H1 (cell line): ENCODE data around the gene NSL1. TPM values are rescaled to one million over a fixed set of nuclear protein-coding genes. Genes with fewer than 3 reads are reported as not detected.

ENCODE experiments used
- CTCF ChIA-PET: fragments of 300-600 bp; sonication (Branson Sonifier 250); formaldehyde crosslinking; loops from one replicate; lab custom pipeline; 2021; ENCODE audit not compliant: partially characterized antibody; lab: Charles Lee
- POLR2A ChIA-PET: fragments of 300-600 bp; sonication (Branson Sonifier 250); formaldehyde crosslinking; loops from one replicate; lab custom pipeline; 2021; ENCODE audit warnings: inconsistent platforms; ENCODE audit not compliant: partially characterized antibody; lab: Charles Lee
- DNase-seq, 2 experiments: peaks; one replicate each; pipeline versions ENCODE4 v3.0.0 to v3.0.0-alpha.2; 2010 to 2022; ENCODE audit warnings: low spot score in 2 of 2, low read depth in 1 of 2, mixed read lengths in 1 of 2
- FAIRE-seq: peaks from 2 replicates; lab custom pipeline; 2011; peaks lifted over from hg19 to GRCh38; lab: Jason Lieb, UNC
- H2AFZ ChIP-seq: 2 replicates; pipeline ENCODE4 v1.8.1; 2012; ENCODE audit warnings: low read length, inconsistent platforms
- H2AK5ac ChIP-seq: 2 replicates; pipeline ENCODE4 v1.6.1; 2013; ENCODE audit warnings: low read depth, low read length
- H2BK120ac ChIP-seq: replicated peaks from 2 replicates; pipeline ENCODE3; 2013; ENCODE audit warnings: low read depth, low read length, inconsistent platforms
- H2BK12ac ChIP-seq: 2 replicates; pipeline ENCODE4 v1.6.1; 2013; ENCODE audit warnings: low read depth, low read length
- H2BK15ac ChIP-seq: 2 replicates; pipeline ENCODE4 v1.6.1; 2013; ENCODE audit warnings: low read length
- H2BK20ac ChIP-seq: 2 replicates; pipeline ENCODE4 v1.6.1; 2013; ENCODE audit warnings: low read length
- H2BK5ac ChIP-seq: 2 replicates; pipeline ENCODE4 v1.6.1; 2013; ENCODE audit warnings: low read depth, low read length
- H3K14ac ChIP-seq: 2 replicates; pipeline ENCODE4 v1.6.1; 2013; ENCODE audit warnings: inconsistent platforms; ENCODE audit not compliant: insufficient read length
- H3K18ac ChIP-seq: 2 replicates; pipeline ENCODE4 v1.6.1; 2013; ENCODE audit warnings: low read length; ENCODE audit errors: extremely low read depth
- H3K23ac ChIP-seq: 2 replicates; pipeline ENCODE4 v1.6.1; 2013; ENCODE audit warnings: inconsistent platforms; ENCODE audit not compliant: insufficient read length
- H3K23me2 ChIP-seq: 2 replicates; pipeline ENCODE4 v1.6.1; 2013; ENCODE audit warnings: low read depth, low read length
- H3K27ac ChIP-seq: 2 replicates; pipeline ENCODE4 v1.6.1; 2011; ENCODE audit warnings: low read depth, low read length, inconsistent platforms
- H3K27me3 ChIP-seq, 4 experiments: replicated peaks in 1 of 4; 1 replicate in 1 of 4; 2 replicates in 3 of 4; pipeline versions ENCODE4 v1.6.1 to v1.8.1; 2011 to 2013; ENCODE audit warnings: low read length in 3 of 4, mild to moderate bottlenecking in 3 of 4, inconsistent platforms in 2 of 4, mixed read lengths in 2 of 4, moderate library complexity in 1 of 4; ENCODE audit not compliant: control insufficient read depth in 3 of 4, insufficient read depth in 3 of 4; ENCODE audit errors: extremely low read depth in 1 of 4
- H3K36me3 ChIP-seq, 4 experiments: 2 replicates each; pipeline versions ENCODE4 v1.6.1 to v1.8.1; 2011 to 2013; ENCODE audit warnings: mild to moderate bottlenecking in 4 of 4, low read length in 3 of 4, moderate library complexity in 2 of 4, control low read depth in 1 of 4, inconsistent platforms in 1 of 4; ENCODE audit not compliant: insufficient read depth in 4 of 4, control insufficient read depth in 2 of 4
- H3K4ac ChIP-seq: replicated peaks from 2 replicates; pipeline ENCODE3; 2013; ENCODE audit warnings: low read length, low read depth, mixed read lengths, inconsistent platforms; ENCODE audit not compliant: insufficient read length
- H3K4me1 ChIP-seq, 4 experiments: replicated peaks in 1 of 4; 1 replicate in 1 of 4; 2 replicates in 3 of 4; pipeline versions ENCODE4 v1.6.1 to v1.8.1; 2011 to 2013; ENCODE audit warnings: low read length in 3 of 4, inconsistent platforms in 2 of 4, mixed read lengths in 1 of 4; ENCODE audit not compliant: insufficient read depth in 4 of 4, control insufficient read depth in 3 of 4
- H3K4me2 ChIP-seq, 2 experiments: 2 replicates each; pipeline versions ENCODE4 v1.6.1 to v1.8.1; 2011 to 2013; ENCODE audit warnings: low read depth in 2 of 2, low read length in 2 of 2, control low read depth in 1 of 2, inconsistent platforms in 1 of 2, mild to moderate bottlenecking in 1 of 2; ENCODE audit not compliant: insufficient read depth in 1 of 2
- H3K4me3 ChIP-seq, 4 experiments: fragments of 200-600, 300-600 bp in 1 of 4; sonication (generic), shearing (Covaris generic), sonication (Bioruptor Twin) in 1 of 4; 2 replicates each; pipeline versions ENCODE4 v1.5.1 to v1.8.1; 2011 to 2016; ENCODE audit warnings: low read length in 4 of 4, low read depth in 3 of 4, control low read depth in 2 of 4, inconsistent platforms in 2 of 4, mild to moderate bottlenecking in 2 of 4, mixed read lengths in 1 of 4, moderate library complexity in 1 of 4; ENCODE audit not compliant: insufficient read depth in 2 of 4; ENCODE audit errors: extremely low read depth in 1 of 4
- H3K56ac ChIP-seq: replicated peaks from 2 replicates; pipeline ENCODE3; 2013; ENCODE audit warnings: low read depth, mild to moderate bottlenecking, mixed read lengths, low read length, inconsistent platforms; ENCODE audit not compliant: insufficient read length
- H3K79me1 ChIP-seq: 2 replicates; pipeline ENCODE4 v1.6.1; 2013; ENCODE audit warnings: low read depth, low read length, control low read depth
- H3K79me2 ChIP-seq, 2 experiments: 2 replicates each; pipeline versions ENCODE4 v1.6.1 to v1.8.1; 2012 to 2013; ENCODE audit warnings: low read length in 2 of 2, mild to moderate bottlenecking in 2 of 2, inconsistent platforms in 1 of 2; ENCODE audit not compliant: insufficient read depth in 2 of 2, control insufficient read depth in 1 of 2
- H3K9ac ChIP-seq, 4 experiments: replicated peaks in 1 of 4; 1 replicate in 1 of 4; 2 replicates in 3 of 4; pipeline versions ENCODE4 v1.6.1 to v1.8.1; 2011 to 2013; ENCODE audit warnings: low read depth in 3 of 4, low read length in 3 of 4, control low read depth in 2 of 4, mild to moderate bottlenecking in 2 of 4, moderate library complexity in 2 of 4, inconsistent platforms in 1 of 4; ENCODE audit errors: extremely low read depth in 1 of 4
- H3K9me3 ChIP-seq, 2 experiments: 2 replicates each; pipeline versions ENCODE4 v1.6.1 to v1.8.1; 2012 to 2013; ENCODE audit warnings: mild to moderate bottlenecking in 2 of 2, moderate library complexity in 2 of 2, control low read depth in 1 of 2, inconsistent platforms in 1 of 2, low read depth in 1 of 2, low read length in 1 of 2, mixed read lengths in 1 of 2; ENCODE audit not compliant: insufficient read depth in 2 of 2
- H4K20me1 ChIP-seq, 2 experiments: replicated peaks in 1 of 2; 2 replicates each; pipeline versions ENCODE3 to v1.8.1; 2011 to 2013; ENCODE audit warnings: inconsistent platforms in 2 of 2, low read length in 2 of 2, mild to moderate bottlenecking in 1 of 2; ENCODE audit not compliant: insufficient read depth in 2 of 2, control insufficient read depth in 1 of 2
- H4K5ac ChIP-seq: 2 replicates; pipeline ENCODE4 v1.6.1; 2013; ENCODE audit warnings: low read length, low read depth, mixed read lengths, inconsistent platforms; ENCODE audit not compliant: insufficient read length
- H4K8ac ChIP-seq: 2 replicates; pipeline ENCODE4 v1.8.0; 2013; ENCODE audit warnings: mild to moderate bottlenecking, moderate library complexity, low read length, inconsistent platforms; ENCODE audit not compliant: insufficient read depth; ENCODE audit errors: extremely low read depth
- H4K91ac ChIP-seq: replicated peaks from 2 replicates; pipeline ENCODE3; 2013; ENCODE audit warnings: low read length, mixed read lengths, inconsistent platforms; ENCODE audit not compliant: insufficient read length
- CBX5 ChIP-seq: fragments of 300-800, 300-1000 bp; sonication (generic); IDR thresholded peaks from 2 replicates; pipeline ENCODE4 v1.7.1; 2016; ENCODE audit warnings: antibody characterized with exemption, low read length, low read depth
- GTF2F1 ChIP-seq: IDR thresholded peaks from 2 replicates; pipeline ENCODE4 v1.6.1; 2012; ENCODE audit warnings: low read depth, low read length, improper control_type of control experiment, borderline replicate concordance
- HDAC6 ChIP-seq: IDR thresholded peaks from one replicate; pipeline ENCODE4 v1.7.1; 2012; ENCODE audit warnings: low read depth, mild to moderate bottlenecking, inconsistent platforms, low read length, moderate library complexity
- KDM5A ChIP-seq: fragments of 200-600 bp; IDR thresholded peaks from 2 replicates; pipeline ENCODE4 v1.7.1; 2012; ENCODE audit warnings: mild to moderate bottlenecking, low read length, inconsistent platforms, mixed read lengths
- POLR2AphosphoS5 ChIP-seq: IDR thresholded peaks from 2 replicates; pipeline ENCODE4 v1.6.1; 2011; ENCODE audit warnings: low read depth, low read length
- RNF2 ChIP-seq: fragments of 200-900, 300-1000 bp; sonication (generic); IDR thresholded peaks from 2 replicates; pipeline ENCODE4 v1.7.1; 2016; ENCODE audit warnings: borderline replicate concordance, low read depth, mild to moderate bottlenecking, antibody characterized with exemption, low read length; ENCODE audit not compliant: poor library complexity, severe bottlenecking; ENCODE audit errors: missing control alignments
- SIN3A ChIP-seq, 2 experiments: IDR thresholded peaks in 1 of 2; conservative IDR thresholded peaks in 1 of 2; 2 replicates each; pipeline ENCODE4 v1.6.1; 2011 to 2012; ENCODE audit warnings: low read length in 2 of 2, improper control_type of control experiment in 1 of 2, low read depth in 1 of 2, mild to moderate bottlenecking in 1 of 2
- SUZ12 ChIP-seq: fragments of 200-600 bp; sonication (generic); IDR thresholded peaks from 2 replicates; pipeline ENCODE4 v1.6.1; 2012; ENCODE audit warnings: mild to moderate bottlenecking, inconsistent platforms, low read length, moderate library complexity, mixed read lengths
- USF2 ChIP-seq: IDR thresholded peaks from 2 replicates; pipeline ENCODE4 v1.6.1; 2011; ENCODE audit warnings: low read length, improper control_type of control experiment
- ZNF274 ChIP-seq: IDR thresholded peaks from 2 replicates; pipeline ENCODE4 v1.7.0; 2012; ENCODE audit warnings: low read length, borderline replicate concordance; ENCODE audit errors: extremely low read depth
- WGBS, 2 experiments: shearing (Covaris generic) in 1 of 2; methylation state at CpG; one replicate each; pipeline versions ENCODE4 v1.1.6 to v1.1.7; 2013 to 2015; ENCODE audit warnings: low lambda C conversion rate in 2 of 2, mixed read lengths in 2 of 2, inconsistent platforms in 1 of 2, low coverage in 1 of 2, missing lambda C conversion rate in 1 of 2; ENCODE audit not compliant: insufficient replicate concordance in 2 of 2, insufficient coverage in 1 of 2, insufficient read length in 1 of 2; ENCODE audit errors: extremely low coverage in 1 of 2, missing lambda C conversion rate in 1 of 2; 5-methylcytosine and 5-hydroxymethylcytosine counted together
- polyA plus RNA-seq, 7 experiments: library from polyadenylated mRNA; depleted of rRNA in 3 of 7; stranded (reverse) in 5 of 7; unstranded in 2 of 7; fragments of >200 nt in 5 of 7; fragments of 200-250 nt in 2 of 7; gene quantifications; 1 replicate in 5 of 7; 2 replicates in 1 of 7; 4 replicates in 1 of 7; pipeline versions ENCODE4 v1.2.1 to v1.2.3, GENCODE V29; 2011 to 2013; ENCODE audit warnings: missing spikeins in 2 of 7, mixed read lengths in 2 of 7
- total RNA-seq: library from RNA; stranded (reverse); fragmentation: NEBNext Ultra II Directional; extraction: Animal tissue kit (Norgen Biotek cat#: 25700); gene quantifications from 2 replicates; pipeline ENCODE4 v1.2.1, GENCODE V29; 2021

NSL1 gene
- total and polyA plus RNA-seq, 2 of the 8 experiments (the other 6 are each of a cell fraction or from before 2014, with no cell fraction given), result 25.4 to 51.7 TPM

GRCh38 chr1:212773011-212773410, 18.6 kb downstream of the NSL1 start:
- Histone ChIP-seq H3K4me1 (no peaks in the 10 kb centered on the region), H4K91ac (no peak overlapping the region), H3K27ac (no peak overlapping the region), H3K4me2 (no peak overlapping the region), H4K8ac (no peak overlapping the region), H2BK12ac (no peak overlapping the region), H3K79me2 (peaks cover 0 to 42% of the 10 kb centered on the region in 2 experiments; a peak in 2 of 4 replicates), H4K20me1 (no peaks in the 10 kb centered on the region), H2BK15ac (no peak overlapping the region), H3K9me3 (no peaks in the 10 kb centered on the region), H4K5ac (no peak overlapping the region), H3K18ac (no peak overlapping the region), H2AK5ac (no peak overlapping the region), H3K4ac (no peak overlapping the region), H3K79me1 (peaks cover 2% of the 10 kb centered on the region; the same call in 1 of the 2 replicates), H2BK5ac (no peak overlapping the region), H3K56ac (no peak overlapping the region), H3K23ac (no peak overlapping the region), H3K4me3 (no peak overlapping the region), H2BK120ac (no peak overlapping the region), H3K23me2 (no peaks in the 10 kb centered on the region), H2BK20ac (no peak overlapping the region), H3K27me3 (no peaks in the 10 kb centered on the region), H3K9ac (no peak overlapping the region), H2AFZ (no peak overlapping the region), H3K36me3 (peaks cover 0 to 14% (median 3%) of the 10 kb centered on the region in 4 experiments; a peak in 4 of 8 replicates), H3K14ac (no peak overlapping the region)
- ChIA-PET POLR2A (no interaction called here), CTCF (interaction anchor here (1.2 to 2.2 kb wide), 4 partner anchors 8 to 18 kb away, joined by 4 to 6 read pairs (median 5); partner anchors contain the start of genes NSL1 and TATDN3)
- DNase-seq (no peak), FAIRE-seq (no peak)
- 86% methylated on average over 2 of the region's 2 CpGs; no CpG with 5 or more reads in 1 of the 2 experiments for WGBS, 2 experiments
- no peak for TF ChIP-seq RNF2
- TF ChIP-seq HDAC6, result no peak
- no peak for TF ChIP-seq CBX5
- no peak for TF ChIP-seq SUZ12
- no peak for TF ChIP-seq GTF2F1
- no peak for TF ChIP-seq SIN3A (conservative IDR thresholded peaks at IDR 0.05 in 1 of 2, IDR thresholded peaks at IDR 0.05 in 1 of 2; ENCODE audit: low read depth in 1 of 2, low read length in 2 of 2)
- no peak for TF ChIP-seq KDM5A
- TF ChIP-seq ZNF274, result no peak
- TF ChIP-seq USF2, result no peak
- TF ChIP-seq POLR2AphosphoS5, result no peak
